Activated CD8-positive, alpha-beta memory T cell treated with anti-CD3 and anti-CD28 coated beads for 4 hours (primary cell): ENCODE measurements around the gene CLDN7.

Source experiments
- DNase-seq, 2 donors: peaks; one replicate each; pipeline ENCODE4 v3.0.0-alpha.2; 2020; ENCODE audit warnings: low read depth in 2 of 2

Gene CLDN7

GRCh38 chr17:7237266-7237760, 25.0 kb downstream of the CLDN7 start:
- no peak for DNase-seq

GRCh38 chr17:7236808-7237207, 25.5 kb downstream of the CLDN7 start:
- no peak for DNase-seq

GRCh38 chr17:7235693-7236665, 26.3 kb downstream of the CLDN7 start:
- DNase-seq, result no peak

DNA sequence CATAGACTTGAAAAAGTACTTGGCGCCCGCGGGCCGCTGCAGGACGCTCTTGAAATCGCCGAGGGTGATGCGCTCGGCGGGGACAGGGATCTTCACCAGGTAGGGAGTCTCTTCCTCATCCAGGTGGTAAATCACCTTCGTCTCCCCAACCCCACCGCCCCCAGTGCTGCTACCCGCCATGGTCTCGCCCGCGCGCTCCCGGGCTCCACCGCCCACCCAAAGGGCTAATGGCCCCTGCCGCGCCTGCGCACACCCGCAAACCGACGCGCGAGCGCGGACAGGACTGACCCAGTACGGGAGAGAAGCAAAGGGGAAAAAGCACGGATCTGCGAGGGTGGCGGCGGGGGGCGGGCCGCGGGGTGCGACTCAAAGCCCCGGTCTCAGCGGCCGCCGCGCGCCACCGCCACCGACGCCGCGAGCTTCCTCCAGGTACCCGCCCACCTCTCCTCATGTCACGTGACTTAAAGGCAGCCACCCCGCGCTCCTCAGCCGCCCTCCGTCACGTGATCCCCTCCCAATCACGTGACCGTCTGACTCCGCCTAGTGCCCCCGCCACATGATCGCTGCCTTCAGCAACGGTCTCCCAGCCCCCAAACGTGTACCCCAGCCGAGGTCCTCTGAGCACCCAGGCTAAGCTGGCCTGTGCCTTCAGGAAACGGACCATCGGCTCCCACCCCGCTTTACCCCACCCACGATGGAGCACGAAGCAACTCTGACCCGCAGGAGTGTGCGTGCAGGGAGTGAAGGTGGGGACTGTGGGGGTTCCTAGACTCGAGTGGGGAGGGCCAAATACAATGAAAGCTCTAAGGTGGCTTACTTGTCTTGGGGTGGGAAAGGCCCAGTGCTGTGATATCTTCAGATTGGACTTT, 28.0 kb downstream of the CLDN7 start, which contains the start of gene DVL2:
TSS of gene DVL2 (minus strand) at position 435 of the 869 bp plus-strand sequence. CDS start at position 180, 255 bp downstream.
- peak; percentile 89 to 93 for DNase-seq

- DNase-seq, result no peak
Observed at GRCh38 chr17:7233701-7234082, 28.6 kb downstream of the CLDN7 start.

DNA sequence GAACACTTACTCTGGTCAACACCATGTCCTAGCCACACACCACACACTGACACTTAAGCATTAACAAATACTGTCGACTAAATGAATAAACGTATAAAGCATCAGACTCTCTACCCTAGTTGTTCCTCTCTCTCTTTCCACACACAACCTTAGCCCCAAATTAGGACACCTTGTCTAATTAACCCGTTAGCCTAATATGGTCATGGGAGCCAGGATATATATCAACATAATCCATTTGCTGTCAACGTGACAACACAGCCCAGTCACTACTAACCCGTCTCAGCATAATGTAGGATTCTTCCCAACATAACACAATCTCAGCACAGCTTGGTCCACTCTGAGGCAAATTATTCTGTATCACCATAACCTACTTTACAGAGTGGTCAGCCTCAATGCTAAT, 30.2 kb downstream of the CLDN7 start:
- DNase-seq, result no peak

- DNase-seq, result no peak
Observed at GRCh38 chr17:7229504-7229903, 32.8 kb downstream of the CLDN7 start.

DNA sequence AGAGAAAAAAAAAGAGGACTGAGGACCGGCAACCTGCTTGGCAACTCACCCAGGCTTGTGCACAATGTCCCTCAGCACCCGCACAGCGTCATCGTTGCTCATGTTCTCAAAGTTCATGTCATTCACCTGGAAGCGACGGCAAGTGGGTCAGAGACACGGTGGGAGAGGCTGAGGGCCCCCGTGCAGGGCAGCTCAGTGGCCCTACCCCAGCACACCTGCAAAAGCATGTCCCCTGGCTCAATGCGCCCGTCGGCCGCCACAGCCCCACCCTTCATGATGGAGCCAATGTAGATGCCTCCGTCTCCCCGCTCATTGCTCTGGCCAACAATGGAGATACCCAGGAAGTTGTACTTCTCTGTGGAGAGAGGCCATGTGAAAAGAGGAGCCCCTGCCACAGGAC, 33.4 kb downstream of the CLDN7 start:
- no peak for DNase-seq

DNA sequence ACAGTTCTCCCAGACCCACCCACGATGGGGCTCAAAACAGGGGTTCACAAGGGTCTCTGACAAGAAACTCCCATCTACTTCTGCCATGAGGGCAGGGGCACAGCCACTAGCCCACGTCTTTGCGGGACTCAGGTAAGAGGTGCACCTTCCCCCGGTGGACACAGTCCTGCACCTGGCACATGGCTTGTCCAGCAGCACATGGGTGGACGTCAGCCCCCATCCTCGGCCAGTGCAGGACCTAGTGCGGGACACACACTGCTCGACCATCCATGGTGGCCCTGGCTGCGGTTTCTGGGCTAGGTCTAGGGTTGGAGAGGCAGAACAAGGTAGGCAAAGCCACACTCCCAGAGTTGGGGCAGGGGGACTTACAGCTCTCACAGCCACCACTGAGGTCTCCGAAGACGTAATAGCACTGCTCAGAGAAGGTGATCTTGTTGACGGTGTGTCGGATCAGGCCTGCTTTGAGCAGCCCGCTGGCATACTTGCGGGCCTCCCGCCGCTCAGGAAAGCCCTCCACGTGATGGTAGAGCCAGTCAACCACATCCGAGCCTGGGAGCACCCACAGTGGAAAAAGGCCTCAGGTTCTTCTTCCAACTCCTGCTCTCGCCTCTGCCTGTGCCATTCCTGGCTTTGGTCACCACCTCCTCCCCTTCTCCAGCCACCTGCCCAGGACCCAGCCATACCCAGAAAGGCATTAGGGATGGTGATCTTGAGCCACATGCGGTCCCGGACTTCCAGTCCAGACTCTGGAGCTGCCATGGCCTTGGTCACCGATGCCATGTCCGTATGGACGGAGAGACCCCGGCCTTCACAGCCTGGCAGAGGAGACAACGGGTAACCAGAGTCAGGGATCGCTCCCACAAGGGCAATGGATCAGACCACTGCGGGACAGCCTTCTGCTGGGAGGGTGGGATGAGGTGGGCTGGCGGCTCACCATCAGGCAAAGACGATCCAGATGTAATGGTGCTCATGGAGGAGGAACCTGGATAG, 35.3 kb downstream of the CLDN7 start:
- no peak for DNase-seq

- no peak for DNase-seq
Observed at GRCh38 chr17:7225711-7226331, 36.5 kb downstream of the CLDN7 start.

DNA sequence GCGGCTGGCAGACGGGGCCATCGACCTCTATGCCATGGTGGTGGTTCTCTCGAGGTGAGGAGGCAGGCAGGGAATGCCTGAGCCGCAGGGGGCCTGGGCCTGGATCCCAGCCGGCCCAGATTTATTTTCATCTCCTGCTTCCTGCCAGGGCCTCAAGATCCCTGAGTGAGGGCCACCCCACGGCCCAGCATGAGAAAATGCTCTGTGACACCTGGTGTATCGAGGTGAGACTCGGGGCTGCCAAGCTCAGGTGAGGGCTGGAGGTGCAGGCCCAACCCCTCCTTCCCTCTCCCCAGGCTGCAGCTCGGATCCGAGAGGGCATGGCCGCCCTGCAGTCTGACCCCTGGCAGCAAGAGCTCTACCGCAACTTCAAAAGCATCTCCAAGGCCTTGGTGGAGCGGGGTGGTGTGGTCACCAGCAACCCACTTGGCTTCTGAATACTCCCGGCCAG, 37.6 kb downstream of the CLDN7 start:
- DNase-seq, result no peak

DNA sequence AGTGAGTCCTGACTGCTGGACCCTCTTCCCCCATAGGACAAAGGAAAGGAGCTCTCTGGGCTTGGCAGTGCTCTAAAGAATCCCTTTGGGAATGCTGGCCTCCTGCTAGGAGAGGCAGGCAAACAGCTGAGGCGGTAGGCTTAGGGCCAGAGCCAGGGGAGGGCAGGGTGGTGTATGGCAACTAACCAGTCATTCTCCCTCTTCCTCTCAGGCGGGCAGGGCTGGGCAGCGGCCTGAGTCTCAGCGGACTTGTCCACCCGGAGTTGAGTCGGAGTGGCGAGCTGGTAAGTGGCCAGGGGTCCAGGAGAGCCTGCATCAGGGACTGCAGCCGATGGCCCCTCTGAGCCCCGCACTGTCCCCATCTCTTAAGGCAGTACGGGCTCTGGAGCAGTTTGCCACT, 38.2 kb downstream of the CLDN7 start:
- no peak for DNase-seq

- DNase-seq, result no peak
Observed at GRCh38 chr17:7223375-7223774, 38.9 kb downstream of the CLDN7 start.

- DNase-seq, result no peak
Observed at GRCh38 chr17:7222972-7223292, 39.3 kb downstream of the CLDN7 start.

- no peak for DNase-seq
Observed at GRCh38 chr17:7222093-7222971, 39.9 kb downstream of the CLDN7 start.

DNA sequence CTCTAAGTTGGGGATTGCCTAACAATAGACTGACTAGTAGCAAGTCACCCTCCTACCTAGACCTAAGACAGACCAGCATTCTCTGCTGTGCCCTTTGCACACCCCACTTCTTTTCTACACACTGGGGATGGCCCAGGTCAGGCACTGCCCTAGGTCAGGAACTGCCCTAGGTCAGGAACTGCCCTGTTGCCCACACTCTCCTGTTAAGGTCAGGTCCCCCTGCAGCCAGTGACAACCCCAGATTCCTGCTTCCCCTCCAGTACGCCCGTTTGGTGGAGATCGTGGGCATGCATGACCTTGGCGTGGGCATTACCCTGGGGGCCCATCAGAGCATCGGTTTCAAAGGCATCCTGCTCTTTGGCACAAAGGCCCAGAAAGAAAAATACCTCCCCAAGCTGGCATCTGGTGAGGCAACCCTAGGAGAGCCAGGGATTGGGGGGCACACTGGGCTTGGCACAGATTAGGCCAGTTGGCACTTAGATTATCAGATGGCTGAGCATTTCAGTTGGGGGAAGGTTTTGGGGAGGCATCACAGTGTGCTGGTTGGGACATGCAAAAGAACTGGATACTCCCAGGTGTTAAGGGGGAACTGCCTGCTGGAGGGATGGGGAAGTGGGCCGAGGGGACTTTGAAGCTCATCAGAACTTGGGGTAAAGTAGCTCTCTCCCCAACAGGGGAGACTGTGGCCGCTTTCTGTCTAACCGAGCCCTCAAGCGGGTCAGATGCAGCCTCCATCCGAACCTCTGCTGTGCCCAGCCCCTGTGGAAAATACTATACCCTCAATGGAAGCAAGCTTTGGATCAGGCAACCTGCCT, 40.8 kb downstream of the CLDN7 start:
- DNase-seq, result no peak

GRCh38 chr17:7220593-7221277, 41.5 kb downstream of the CLDN7 start:
- DNase-seq, result peak in 1 of 2 donors; percentile 33
